ENCODE data around the gene ARFGEF3. TPM values are rescaled to one million over a fixed set of nuclear protein-coding genes. Genes with fewer than 3 reads are reported as not detected.
A peak's percentile ranks its signal among the peaks of the same experiment; 100 is the strongest.

The ARFGEF3 gene
- total RNA-seq, 1 experiment from 2014 or later: 7.8 TPM

- H3F3A ChIP-seq (ENCODE audit: low read length, unreplicated experiment): no peaks in the 10 kb centered on the region
- CTCF ChIA-PET: no interaction called here
- H3K9ac ChIP-seq (ENCODE audit: low read length): no peak overlapping the region
- intact Hi-C loops (cut with micrococcal nuclease): no loop called here
- no peak overlapping the region for H2AFZ ChIP-seq (ENCODE audit: low read length)
- no peak overlapping the region for H3K27ac ChIP-seq (ENCODE audit: low read length)
- peaks cover 13% of the 10 kb centered on the region for H3K4me1 ChIP-seq (ENCODE audit: insufficient read depth, low read length)
- no peaks in the 10 kb centered on the region for H3K9me3 ChIP-seq (ENCODE audit: low read length)
- TF ChIP-seq EZH2phosphoT487 (IDR thresholded peaks at IDR 0.05; ENCODE audit: borderline replicate concordance, low read length) (no peak), CTCF (conservative IDR thresholded peaks at IDR 0.05; ENCODE audit: low read depth, low read length) (no peak), EZH2 (IDR thresholded peaks at IDR 0.05; ENCODE audit: low read length, unreplicated experiment) (no peak)
- no peaks in the 10 kb centered on the region for H3K36me3 ChIP-seq (ENCODE audit: low read depth, low read length)
- H3K9me2 ChIP-seq (replicated peaks; ENCODE audit: low read length): no peaks in the 10 kb centered on the region
- ATAC-seq (no peak), DNase-seq (no peak)
- H3K4me3 ChIP-seq (ENCODE audit: low read length): no peak overlapping the region
- no TSS peak for BruUV-seq (replicated peaks)
- no peaks in the 10 kb centered on the region for H3K27me3 ChIP-seq (ENCODE audit: low read length)
- POLR2A ChIA-PET (ENCODE audit: unreplicated experiment): no interaction called here
- H3K79me2 ChIP-seq (ENCODE audit: low read length): no peaks in the 10 kb centered on the region
- no peaks in the 10 kb centered on the region for H4K20me1 ChIP-seq (ENCODE audit: low read length)
- H3K4me2 ChIP-seq (ENCODE audit: low read length): peak overlapping the region; percentile 14; the same call in 1 of the 2 replicates
These were observed 209.6 kb downstream of the ARFGEF3 start for GRCh38 chr6:138371452-138371711.

GRCh38 chr6:138371720-138372119 is 210.0 kb downstream of the ARFGEF3 start:
- Histone ChIP-seq H3K9ac (ENCODE audit: low read length) (no peak overlapping the region), H3K4me3 (ENCODE audit: low read length) (no peak overlapping the region), H3K4me2 (ENCODE audit: low read length) (peak overlapping the region; percentile 14; the same call in 1 of the 2 replicates), H3K9me3 (ENCODE audit: low read length) (no peaks in the 10 kb centered on the region), H3K79me2 (ENCODE audit: low read length) (no peaks in the 10 kb centered on the region), H4K20me1 (ENCODE audit: low read length) (no peaks in the 10 kb centered on the region), H3F3A (ENCODE audit: low read length, unreplicated experiment) (no peaks in the 10 kb centered on the region), H3K27ac (ENCODE audit: low read length) (no peak overlapping the region), H2AFZ (ENCODE audit: low read length) (no peak overlapping the region), H3K4me1 (ENCODE audit: insufficient read depth, low read length) (peaks cover 13% of the 10 kb centered on the region), H3K27me3 (ENCODE audit: low read length) (no peaks in the 10 kb centered on the region), H3K9me2 (replicated peaks; ENCODE audit: low read length) (no peaks in the 10 kb centered on the region), H3K36me3 (ENCODE audit: low read depth, low read length) (no peaks in the 10 kb centered on the region)
- ATAC-seq (no peak), DNase-seq (peak; percentile 5)
- intact Hi-C loops (cut with micrococcal nuclease): no loop called here
- no TSS peak for BruUV-seq (replicated peaks)
- ChIA-PET CTCF (no interaction called here), POLR2A (ENCODE audit: unreplicated experiment) (no interaction called here)
- no peak for TF ChIP-seq CTCF (conservative IDR thresholded peaks at IDR 0.05; ENCODE audit: low read depth, low read length)
- TF ChIP-seq EZH2 (IDR thresholded peaks at IDR 0.05; ENCODE audit: low read length, unreplicated experiment): no peak
- TF ChIP-seq EZH2phosphoT487 (IDR thresholded peaks at IDR 0.05; ENCODE audit: borderline replicate concordance, low read length): no peak

GRCh38 chr6:138372711-138373463 is 211.1 kb downstream of the ARFGEF3 start:
- Histone ChIP-seq H3K9me3 (ENCODE audit: low read length) (no peaks in the 10 kb centered on the region), H3K79me2 (ENCODE audit: low read length) (no peaks in the 10 kb centered on the region), H3K9ac (ENCODE audit: low read length) (no peak overlapping the region), H3K4me3 (ENCODE audit: low read length) (no peak overlapping the region), H3K36me3 (ENCODE audit: low read depth, low read length) (no peaks in the 10 kb centered on the region), H3K27ac (ENCODE audit: low read length) (no peak overlapping the region), H3K9me2 (replicated peaks; ENCODE audit: low read length) (no peaks in the 10 kb centered on the region), H3F3A (ENCODE audit: low read length, unreplicated experiment) (no peaks in the 10 kb centered on the region), H4K20me1 (ENCODE audit: low read length) (no peaks in the 10 kb centered on the region), H3K27me3 (ENCODE audit: low read length) (no peaks in the 10 kb centered on the region), H3K4me1 (ENCODE audit: insufficient read depth, low read length) (peaks cover 13% of the 10 kb centered on the region), H3K4me2 (ENCODE audit: low read length) (no peak overlapping the region), H2AFZ (ENCODE audit: low read length) (no peak overlapping the region)
- no TSS peak for BruUV-seq (replicated peaks)
- TF ChIP-seq CTCF (conservative IDR thresholded peaks at IDR 0.05; ENCODE audit: low read depth, low read length): peak; percentile 43
- TF ChIP-seq EZH2 (IDR thresholded peaks at IDR 0.05; ENCODE audit: low read length, unreplicated experiment): no peak
- ChIA-PET CTCF (no interaction called here), POLR2A (ENCODE audit: unreplicated experiment) (no interaction called here)
- ATAC-seq: peak; percentile 42; the same call in 1 of the 2 replicates
- DNase-seq: peak; percentile 54
- intact Hi-C loops (cut with micrococcal nuclease): no loop called here
